AG04449 (cell line): ENCODE data around the gene VAV1.
A peak's percentile ranks its signal among the peaks of the same experiment; 100 is the strongest.

Experiments
- CTCF ChIA-PET: fragments of 350-600 bp; formaldehyde crosslinking; extraction: SDS; loops from one replicate; lab custom pipeline; 2021; ENCODE audit warnings: antibody characterized with exemption; lab: Yijun Ruan, JAX
- POLR2A ChIA-PET: fragments of 400-600, 350-600 bp; formaldehyde crosslinking; extraction: SDS; loops from one replicate; lab custom pipeline; 2020; ENCODE audit warnings: antibody characterized with exemption, inconsistent platforms; lab: Yijun Ruan, JAX
- DNase-seq: peaks from one replicate; pipeline ENCODE4 v3.0.0-alpha.2; 2010; ENCODE audit warnings: low read depth, low spot score
- H3K4me3 ChIP-seq: 2 replicates; pipeline ENCODE4 v1.5.1; 2011; ENCODE audit warnings: low read depth, mild to moderate bottlenecking, control low read depth, low read length
- CTCF ChIP-seq: IDR thresholded peaks from one replicate; pipeline ENCODE4 v1.5.1; 2011; ENCODE audit warnings: mild to moderate bottlenecking, moderate library complexity, low read length, control low read depth, inconsistent platforms; ENCODE audit not compliant: insufficient read depth; ENCODE audit errors: missing control alignments

Gene VAV1

GRCh38 chr19:6800991-6801484, 28.5 kb downstream of the VAV1 start:
- CTCF ChIA-PET = interaction anchor here (1.1 kb wide), 1 partner anchor 62 kb away, joined by 6 read pairs; no protein-coding TSS in a partner anchor
- peak overlapping the region; percentile 23 for H3K4me3 ChIP-seq
- POLR2A ChIA-PET = interaction anchor here (0.8 kb wide), 1 partner anchor 62 kb away, joined by 3 read pairs; no protein-coding TSS in a partner anchor
- DNase-seq = peak; percentile 50
- no peak for TF ChIP-seq CTCF

GRCh38 chr19:6801485-6802086, 29.1 kb downstream of the VAV1 start:
- POLR2A ChIA-PET = no interaction called here
- H3K4me3 ChIP-seq = peak overlapping the region; percentile 23
- CTCF ChIA-PET = interaction anchor here (1.1 kb wide), 1 partner anchor 62 kb away, joined by 6 read pairs; no protein-coding TSS in a partner anchor
- TF ChIP-seq CTCF = no peak
- no peak for DNase-seq

GRCh38 chr19:6802336-6803035, 30.0 kb downstream of the VAV1 start:
- H3K4me3 ChIP-seq = no peak overlapping the region
- no peak for TF ChIP-seq CTCF
- DNase-seq = no peak
- POLR2A ChIA-PET = no interaction called here
- CTCF ChIA-PET = interaction anchor here (0.9 kb wide), 1 partner anchor 61 kb away, joined by 4 read pairs; no protein-coding TSS in a partner anchor

GRCh38 chr19:6803036-6803404, 30.5 kb downstream of the VAV1 start:
- TF ChIP-seq CTCF = no peak
- ChIA-PET POLR2A (no interaction called here), CTCF (interaction anchor here (0.9 kb wide), 1 partner anchor 61 kb away, joined by 4 read pairs; no protein-coding TSS in a partner anchor)
- DNase-seq = no peak
- H3K4me3 ChIP-seq = no peak overlapping the region

- TF ChIP-seq CTCF = no peak
- POLR2A ChIA-PET = no interaction called here
- no peak for DNase-seq
- H3K4me3 ChIP-seq = no peak overlapping the region
- CTCF ChIA-PET = no interaction called here
These were observed 34.0 kb downstream of the VAV1 start for GRCh38 chr19:6806488-6806887.

- ChIA-PET POLR2A (no interaction called here), CTCF (no interaction called here)
- DNase-seq = no peak
- H3K4me3 ChIP-seq = no peak overlapping the region
- TF ChIP-seq CTCF = no peak
These were observed 34.8 kb downstream of the VAV1 start for GRCh38 chr19:6807291-6807690.
